Kidney glomerular epithelial cell (primary cell): Measurements from ENCODE around the gene VSX1.

Experiments
- DNase-seq: peaks from one replicate; lab custom pipeline; 2025; lab: John Stamatoyannopoulos, UW

VSX1 gene

GRCh38 chr20:25087186-25087929 lies 5.4 kb upstream of the VSX1 start:
- DNase-seq = no peak

DNA sequence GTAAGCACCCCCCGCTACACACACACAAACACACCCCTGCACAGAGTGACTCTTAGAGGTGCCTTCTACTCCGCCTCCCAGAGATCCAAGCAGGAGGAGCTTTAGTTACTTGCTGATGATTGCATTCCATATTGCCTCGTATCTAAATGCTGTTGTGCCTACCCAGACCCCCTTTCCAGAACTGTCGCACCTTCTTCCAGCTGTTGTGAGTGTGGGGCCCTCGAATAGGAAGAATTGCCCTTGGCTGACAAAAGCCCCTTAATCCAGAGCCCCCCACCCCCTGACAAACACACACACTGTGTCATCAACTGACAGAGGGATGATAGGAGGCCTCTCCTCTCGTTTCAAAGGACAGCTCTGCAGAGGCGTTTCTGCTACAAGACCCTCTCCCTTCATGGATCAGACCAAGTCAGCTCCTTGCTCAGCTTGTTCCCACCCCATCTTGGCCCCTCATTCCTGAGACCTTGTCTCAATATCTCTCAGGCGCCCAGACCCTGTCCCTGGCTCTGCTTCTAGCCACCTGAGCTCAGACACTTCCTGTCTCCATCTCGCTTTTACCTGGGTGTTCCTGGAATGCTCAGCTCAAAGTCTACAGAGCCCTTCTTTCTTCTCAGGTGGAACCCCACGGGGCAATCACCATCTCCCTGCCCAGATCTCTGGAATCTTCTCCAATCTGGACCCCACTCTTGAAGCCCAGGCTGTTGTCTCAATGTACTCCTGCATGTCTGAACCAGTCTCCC lies 4.0 kb upstream of the VSX1 start:
- no peak for DNase-seq

DNA sequence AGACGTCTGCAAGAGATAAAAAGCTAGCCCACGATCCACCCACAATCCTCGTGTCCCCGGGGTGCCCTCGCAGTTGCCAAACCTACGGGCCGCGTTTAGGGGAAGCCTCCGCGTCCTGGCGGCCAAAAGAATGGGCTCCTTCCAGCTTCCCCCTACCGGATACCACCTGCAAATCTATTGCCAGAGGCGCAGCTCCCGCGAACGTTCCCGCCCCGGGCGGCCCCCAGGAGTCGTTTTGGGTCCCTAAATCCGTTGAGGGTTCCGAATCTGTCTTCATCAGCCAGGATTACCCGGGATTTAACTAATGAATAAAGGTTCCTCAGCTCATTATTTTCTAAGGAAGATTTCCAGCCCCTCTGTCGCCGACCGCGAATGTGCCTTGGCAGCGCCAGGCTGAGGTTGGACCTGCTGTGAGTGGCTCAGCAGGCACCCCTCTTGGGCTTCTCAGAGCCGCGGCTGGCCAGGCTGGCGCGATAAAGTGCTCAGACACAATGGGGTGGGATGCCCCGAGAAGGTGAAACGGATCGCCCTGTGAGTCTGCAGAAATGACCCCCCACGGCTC lies 2.8 kb upstream of the VSX1 start:
- DNase-seq = no peak

DNA sequence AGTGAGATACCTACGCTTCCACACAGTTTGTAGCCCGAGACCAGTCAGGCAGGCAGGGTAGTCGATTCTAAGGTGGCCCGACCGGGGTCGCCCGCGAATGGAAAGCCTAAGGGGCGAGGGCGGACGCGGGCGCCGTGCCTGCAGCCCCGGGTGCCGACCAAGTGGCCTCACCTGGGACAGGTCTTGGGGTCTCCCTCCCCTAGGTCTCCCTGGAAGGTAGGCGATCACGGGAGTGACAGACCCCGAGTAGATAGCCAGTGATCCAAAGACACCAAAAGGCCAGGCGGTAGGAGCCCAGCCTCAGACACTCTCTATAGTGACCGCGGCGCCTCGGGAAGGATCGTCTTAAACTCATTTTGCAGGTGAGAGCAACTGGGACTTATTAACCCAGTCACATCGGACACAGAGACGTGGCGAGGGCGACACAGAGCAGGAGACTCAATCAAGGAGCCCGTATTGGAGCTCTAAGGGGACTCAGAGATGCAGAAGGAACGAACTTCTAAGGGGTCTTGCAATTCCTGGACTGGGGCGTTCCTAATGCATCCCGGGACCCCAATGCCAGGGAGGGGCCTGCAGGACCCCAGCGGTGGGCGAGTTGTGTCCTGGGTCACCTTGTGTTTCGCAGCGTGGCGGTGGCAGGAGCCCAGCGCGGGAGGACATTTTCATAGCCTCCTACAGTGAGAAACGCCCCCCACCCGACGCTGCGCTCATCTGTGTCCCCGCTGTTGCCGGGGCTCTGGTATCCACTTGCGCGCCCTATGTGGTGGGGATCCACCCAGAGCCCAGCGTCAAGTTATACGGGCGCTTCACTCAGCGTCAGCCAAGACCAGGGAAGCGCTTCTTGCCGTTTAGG lies 2.1 kb upstream of the VSX1 start:
- no peak for DNase-seq

DNA sequence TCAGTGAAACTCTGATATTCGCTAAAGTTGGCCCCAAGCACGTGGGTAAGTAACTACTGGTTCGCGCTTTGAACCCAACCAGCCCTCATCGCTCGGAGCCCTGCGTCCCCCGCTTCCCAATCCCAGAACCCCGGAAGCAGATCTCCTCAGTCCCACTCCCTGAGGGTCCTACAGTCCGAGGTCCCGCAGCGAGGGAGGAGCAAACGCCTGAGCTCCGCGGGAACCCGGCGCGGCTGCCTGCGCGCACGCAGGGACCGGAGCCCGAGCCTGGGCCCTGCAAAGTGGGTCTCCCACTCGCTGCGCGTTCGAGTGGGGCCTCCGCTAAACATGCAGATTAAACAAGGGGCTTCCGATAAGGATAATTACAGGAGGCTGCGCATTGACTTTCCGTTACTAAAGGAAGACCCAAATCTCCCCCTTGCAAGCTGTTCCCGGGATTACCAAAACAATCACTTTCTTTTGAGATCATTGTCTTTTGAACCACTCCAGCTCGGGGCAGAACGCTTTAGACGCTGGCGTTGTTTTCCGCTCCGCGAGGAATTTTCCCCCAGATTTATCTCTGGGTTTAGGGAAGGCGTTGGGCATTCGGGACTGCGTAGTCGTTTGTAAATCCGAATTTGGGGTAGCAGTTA lies 1.3 kb upstream of the VSX1 start:
- no peak for DNase-seq

DNA sequence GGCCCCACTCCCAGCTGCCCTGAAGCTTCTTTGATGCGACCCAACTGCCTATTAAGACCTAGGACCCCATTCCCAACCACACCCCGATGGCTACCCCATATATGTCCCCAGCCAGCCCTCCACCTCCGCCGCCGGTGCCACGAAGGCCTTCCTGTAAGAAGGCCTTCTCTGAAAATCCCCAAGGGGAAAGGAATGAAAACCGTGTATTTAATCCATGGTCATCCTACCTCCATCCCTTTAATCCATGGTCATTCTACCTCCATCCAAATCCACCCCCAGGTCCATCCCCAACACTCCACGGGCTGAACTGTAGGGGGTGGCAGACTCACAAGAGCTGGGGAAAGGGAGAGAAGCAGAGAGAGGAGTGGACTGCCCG lies 545 bp upstream of the VSX1 start:
- DNase-seq = no peak

GRCh38 chr20:25081065-25081729 lies 744 bp downstream of the VSX1 start:
- DNase-seq = no peak

- DNase-seq = no peak
These were observed 2.8 kb downstream of the VSX1 start for GRCh38 chr20:25079171-25079570.

- no peak for DNase-seq
These were observed 3.3 kb downstream of the VSX1 start for GRCh38 chr20:25078662-25079061.

DNA sequence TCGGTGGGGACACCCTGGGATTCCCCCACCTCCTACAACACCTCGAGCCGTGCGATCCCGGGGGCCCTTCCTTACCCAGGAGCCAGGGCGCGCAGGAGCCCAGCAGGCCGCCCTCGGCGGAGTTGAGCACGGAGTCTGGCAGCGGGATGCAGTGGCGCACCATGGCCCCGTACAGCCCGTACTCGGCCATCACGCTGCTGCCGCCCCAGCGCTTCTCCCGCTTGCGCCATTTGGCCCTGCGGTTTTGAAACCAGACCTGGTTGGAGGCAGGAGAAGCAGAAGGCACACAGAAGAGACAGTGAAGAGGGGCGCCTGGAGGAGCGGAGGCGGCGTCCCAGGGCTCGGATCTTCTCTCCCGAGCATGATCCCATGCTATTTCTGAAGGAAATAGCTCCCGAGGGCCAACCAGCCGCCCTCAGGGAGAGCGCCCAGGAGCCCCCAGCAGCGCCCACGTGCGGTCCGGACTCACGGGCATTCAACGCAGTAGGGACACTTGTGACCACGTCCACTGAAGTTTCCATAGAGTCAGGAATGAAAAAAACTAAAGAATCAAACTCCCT lies 4.3 kb downstream of the VSX1 start:
- DNase-seq = no peak

DNA sequence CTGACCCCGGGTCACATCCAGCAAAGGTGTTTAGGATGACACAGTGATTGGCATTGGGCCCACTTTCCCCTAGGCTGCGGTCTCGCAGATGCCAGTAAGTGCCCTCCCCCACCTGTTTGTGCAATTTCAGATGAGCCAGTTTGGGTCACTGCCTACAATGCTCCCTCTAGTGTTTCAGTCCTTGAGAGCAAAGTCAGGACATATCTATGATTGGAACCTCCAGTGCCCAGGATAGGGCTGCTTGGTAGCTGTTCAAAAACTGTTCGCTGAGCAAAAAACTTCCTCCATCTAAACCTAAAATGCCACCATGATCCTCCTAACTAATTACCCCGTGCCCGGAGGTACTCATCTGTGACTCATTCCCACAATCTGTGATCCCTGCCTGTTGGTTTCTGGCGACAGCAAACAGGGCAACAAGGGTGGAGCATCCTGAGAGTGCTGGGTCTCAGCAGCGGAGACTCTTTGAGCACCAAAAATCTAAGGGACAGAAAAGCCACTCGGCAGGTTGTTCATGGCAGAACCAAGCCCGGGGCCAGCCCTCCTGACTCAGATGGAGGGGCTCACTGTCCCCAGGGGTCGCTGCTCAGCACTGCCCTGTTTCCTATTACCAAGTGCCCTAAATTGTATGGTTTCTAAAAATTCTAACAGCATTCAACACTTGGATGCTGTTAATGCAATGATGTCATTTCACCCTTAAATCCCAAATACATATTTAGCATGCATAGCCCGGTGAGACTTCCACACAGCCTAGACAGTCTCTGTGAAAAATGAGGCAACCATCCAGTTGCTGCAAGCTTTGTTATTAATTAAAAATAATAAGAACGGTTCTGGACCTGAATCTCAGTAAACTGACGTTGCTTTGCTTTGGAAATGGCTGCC lies 5.0 kb downstream of the VSX1 start:
- peak; percentile 22 for DNase-seq

DNA sequence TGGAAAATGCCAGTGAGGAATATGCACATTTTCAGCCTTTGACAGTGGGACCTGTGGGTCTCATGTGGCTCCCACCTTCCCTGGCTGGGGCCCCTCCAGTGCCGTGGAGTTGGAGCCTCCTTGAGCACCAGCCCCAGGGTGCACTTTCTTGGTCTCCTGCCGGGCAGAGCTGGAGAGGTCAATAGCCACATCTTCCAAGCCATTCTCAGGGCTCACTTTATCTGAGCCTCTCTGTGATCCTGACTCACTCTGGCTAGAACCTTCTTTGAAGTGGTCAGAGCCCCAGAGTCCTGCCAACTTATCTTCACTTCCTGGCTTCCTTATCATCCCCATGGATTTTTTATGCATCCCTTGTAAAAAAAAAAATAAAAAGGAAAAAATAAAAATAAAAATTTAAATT lies 5.7 kb downstream of the VSX1 start:
- no peak for DNase-seq

GRCh38 chr20:25073544-25073943 lies 8.4 kb downstream of the VSX1 start:
- DNase-seq = no peak

- peak; percentile 43 for DNase-seq
These were observed 9.6 kb downstream of the VSX1 start for GRCh38 chr20:25072226-25072811.

GRCh38 chr20:25071734-25072133 lies 10.2 kb downstream of the VSX1 start:
- no peak for DNase-seq

DNA sequence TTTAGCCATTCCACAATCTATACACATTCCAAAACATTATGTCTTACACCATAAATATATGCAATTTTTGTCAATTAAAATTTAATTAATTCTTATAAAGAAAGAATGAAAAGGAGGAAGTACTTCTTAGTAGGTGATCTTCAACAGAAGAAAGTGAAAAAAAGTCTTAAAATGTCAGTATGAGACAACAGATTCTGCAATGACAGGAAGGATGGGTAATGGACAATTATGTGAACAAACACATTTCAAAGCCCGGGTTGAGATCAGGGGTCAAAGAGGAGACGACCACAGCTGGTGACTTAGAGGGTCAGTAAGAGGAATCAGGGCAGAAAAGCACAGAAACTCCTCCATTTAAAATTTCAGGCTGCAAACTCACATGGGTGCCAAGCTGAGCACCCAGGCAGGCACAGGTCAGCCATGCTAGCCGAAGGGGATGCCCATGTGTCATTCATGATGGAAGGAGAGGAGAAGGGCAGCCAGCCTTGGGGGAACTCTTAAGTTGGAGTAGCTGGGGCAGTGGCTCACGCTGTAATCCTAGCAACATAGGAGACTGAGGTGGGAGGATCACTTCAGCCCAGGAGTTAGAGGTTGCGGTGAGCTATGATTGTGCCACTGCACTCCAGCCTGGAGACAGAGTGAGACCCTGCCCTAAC lies 11.0 kb downstream of the VSX1 start:
- DNase-seq = no peak

DNA sequence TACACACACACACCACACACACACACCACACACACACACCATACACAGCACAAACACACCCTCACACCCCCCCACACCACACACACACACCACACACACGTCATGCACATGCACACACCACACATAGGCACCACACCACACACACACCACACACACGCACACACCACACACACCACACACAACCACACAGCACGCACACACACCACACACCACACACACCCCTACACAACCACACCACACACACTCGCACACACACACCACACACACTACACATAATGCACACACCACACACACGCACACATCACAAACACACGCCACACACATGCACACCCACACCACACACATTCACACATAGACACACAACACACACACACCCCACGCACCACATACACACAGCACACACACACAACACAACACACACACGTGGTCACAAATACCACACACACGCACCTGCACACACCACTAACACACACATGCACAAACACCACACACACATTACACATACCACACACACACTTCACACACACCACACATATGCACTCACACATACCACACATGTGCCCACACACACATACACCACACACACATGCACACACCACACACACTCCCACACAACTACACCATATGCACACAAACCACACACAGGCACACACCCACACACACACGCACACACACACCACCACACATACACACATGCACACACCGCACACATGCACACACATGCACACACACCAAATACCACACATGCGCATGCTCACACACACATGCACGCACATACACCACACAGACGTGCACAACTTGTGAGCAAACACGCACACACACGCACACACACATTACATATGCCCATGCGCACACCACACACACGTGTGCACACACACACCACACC lies 14.6 kb downstream of the VSX1 start:
- DNase-seq = no peak

GRCh38 chr20:25066386-25066785 lies 15.6 kb downstream of the VSX1 start:
- DNase-seq = no peak
